Upper lobe of left lung (tissue), 6 donors: Measurements from ENCODE around the gene NOS1. TPM values are rescaled to one million over a fixed set of nuclear protein-coding genes. Genes with fewer than 3 reads are reported as not detected.
"Not testable (repeated sequence)": the region's sequence is repeated elsewhere in the genome, so short reads cannot be mapped to it uniquely, and the experiment has no call there.

Experiments
- ATAC-seq, 2 donors: fragments of 200-7000 bp; cut with Tn5 transposase; one replicate each; pipeline ENCODE4 v1.9.1; 2022; ENCODE audit warnings: mild to moderate bottlenecking in 2 of 2, moderate library complexity in 2 of 2; ENCODE audit not compliant: low FRiP score in 2 of 2
- DNase-seq, 2 donors: peaks; one replicate each; pipeline ENCODE4 v3.0.0-alpha.2; 2019 to 2020
- H3K27ac ChIP-seq, 4 donors: fragments of 200-600 bp; sonication (generic); one replicate each; pipeline ENCODE4 v1.5.1; 2016 to 2019
- H3K27me3 ChIP-seq, 4 donors: fragments of 200-600 bp; sonication (generic); one replicate each; pipeline ENCODE4 v1.5.1; 2017 to 2019
- H3K36me3 ChIP-seq, 4 donors: fragments of 200-600 bp; sonication (generic); one replicate each; pipeline ENCODE4 v1.5.1; 2016 to 2019
- H3K4me1 ChIP-seq, 4 donors: fragments of 200-600 bp; sonication (generic); one replicate each; pipeline ENCODE4 v1.5.1; 2018 to 2019
- H3K4me3 ChIP-seq, 4 donors: fragments of 200-600 bp; sonication (generic); one replicate each; pipeline ENCODE4 v1.5.1; 2017 to 2019; ENCODE audit warnings: mild to moderate bottlenecking in 2 of 4, moderate library complexity in 1 of 4
- H3K9me3 ChIP-seq, 4 donors: fragments of 200-600 bp; sonication (generic); one replicate each; pipeline ENCODE4 v1.5.1; 2018 to 2019
- CTCF ChIP-seq, 6 experiments: fragments of 450-650 bp in 4 of 6; fragments of 200-600 bp in 2 of 6; sonication (generic) in 2 of 6; IDR thresholded peaks; one replicate each; pipeline ENCODE4 v1.5.1; 2016 to 2019; ENCODE audit warnings: antibody characterized with exemption in 6 of 6
- EP300 ChIP-seq, 4 donors: sonication (generic); formaldehyde crosslinking; IDR thresholded peaks; one replicate each; pipeline ENCODE4 v1.5.1; 2017; ENCODE audit warnings: antibody characterized with exemption in 4 of 4, control low read depth in 2 of 4
- POLR2A ChIP-seq, 4 donors: fragments of 450-650 bp; IDR thresholded peaks; one replicate each; pipeline ENCODE4 v1.5.1; 2016 to 2017; ENCODE audit warnings: antibody characterized with exemption in 4 of 4, mild to moderate bottlenecking in 2 of 4
- POLR2AphosphoS5 ChIP-seq, 2 donors: sonication (generic); formaldehyde crosslinking; IDR thresholded peaks; one replicate each; pipeline ENCODE4 v1.5.1; 2017; ENCODE audit warnings: antibody characterized with exemption in 2 of 2
- WGBS, 2 donors: methylation state at CpG; one replicate each; pipeline ENCODE4 v1.1.5; 2017 to 2018; 5-methylcytosine and 5-hydroxymethylcytosine counted together
- total RNA-seq, 6 donors: library from RNA; depleted of rRNA in 4 of 6; stranded (reverse); fragments of >200 nt in 4 of 6; gene quantifications; one replicate each; pipeline versions ENCODE4 v1.1.0 to v1.2.1, GENCODE V29; 2016 to 2021
- donor health status: DM: no; HTN: no; CAD: no; lungs with moderate emphysema.
- donor health status: DM: no; HTN: yes; CAD: no; lungs with severe emphysema.

Gene NOS1
- total RNA-seq, 6 donors from 2014 or later, result 0.39 to 4.4 (median 2.4) TPM

- WGBS, 2 donors, result 89 to 100% methylated on average over 2 to 3 of the region's 3 CpGs
- Histone ChIP-seq H3K9me3 (no peaks in the 10 kb centered on the region), H3K4me1 (peaks cover 5 to 13% (median 10%) of the 10 kb centered on the region in 4 donors), H3K27ac (no peak overlapping the region), H3K4me3 (no peak overlapping the region), H3K36me3 (no peaks in the 10 kb centered on the region), H3K27me3 (no peaks in the 10 kb centered on the region)
- no peak for DNase-seq
- no peak for TF ChIP-seq POLR2AphosphoS5 (IDR thresholded peaks at IDR 0.05)
- TF ChIP-seq CTCF (IDR thresholded peaks at IDR 0.05), result no peak
- TF ChIP-seq EP300 (IDR thresholded peaks at IDR 0.05), result no peak
- no peak for TF ChIP-seq POLR2A (IDR thresholded peaks at IDR 0.05)
- ATAC-seq, result no peak
These were observed 42.2 kb upstream of the NOS1 start for GRCh38 chr12:117403586-117404139.

DNA sequence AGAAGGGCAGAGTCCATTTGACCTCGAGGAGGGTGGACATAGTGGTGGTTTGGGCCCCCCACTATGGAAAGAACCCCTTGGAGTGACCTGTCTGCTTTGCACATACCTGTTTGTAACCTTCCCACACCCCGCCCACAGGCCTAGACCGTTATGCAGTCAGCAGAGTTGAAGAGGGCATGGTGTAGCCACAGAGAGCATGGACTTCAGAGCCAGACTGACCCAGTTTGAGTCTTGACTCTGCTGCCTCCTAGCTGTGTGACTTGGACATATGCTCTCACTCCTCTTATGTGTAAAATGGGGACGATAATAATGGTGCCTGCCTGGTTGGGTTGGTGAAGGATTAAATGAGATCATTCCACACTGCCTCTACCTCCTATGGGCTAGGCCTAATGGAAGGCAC, 40.9 kb upstream of the NOS1 start:
- WGBS, 2 donors, result 72 to 88% methylated on average over 4 of the region's 4 CpGs
- DNase-seq, result no peak
- Histone ChIP-seq H3K4me3 (no peak overlapping the region), H3K9me3 (no peaks in the 10 kb centered on the region), H3K27me3 (no peaks in the 10 kb centered on the region), H3K36me3 (no peaks in the 10 kb centered on the region), H3K4me1 (no peaks in the 10 kb centered on the region), H3K27ac (no peak overlapping the region)
- ATAC-seq, result no peak
- TF ChIP-seq CTCF (IDR thresholded peaks at IDR 0.05) (no peak), POLR2A (IDR thresholded peaks at IDR 0.05) (no peak), POLR2AphosphoS5 (IDR thresholded peaks at IDR 0.05) (no peak), EP300 (IDR thresholded peaks at IDR 0.05) (no peak)

- TF ChIP-seq EP300 (IDR thresholded peaks at IDR 0.05) (no peak), POLR2AphosphoS5 (IDR thresholded peaks at IDR 0.05) (no peak), CTCF (IDR thresholded peaks at IDR 0.05) (no peak), POLR2A (IDR thresholded peaks at IDR 0.05) (no peak)
- Histone ChIP-seq H3K4me1 (no peaks in the 10 kb centered on the region), H3K36me3 (no peaks in the 10 kb centered on the region), H3K9me3 (no peaks in the 10 kb centered on the region), H3K27me3 (no peaks in the 10 kb centered on the region), H3K27ac (no peak overlapping the region), H3K4me3 (no peak overlapping the region)
- WGBS, 2 donors, result 64 to 69% methylated on average over 1 to 2 of the region's 2 CpGs
- no peak for ATAC-seq
- DNase-seq, result no peak
These were observed 39.5 kb upstream of the NOS1 start for GRCh38 chr12:117400912-117401311.

DNA sequence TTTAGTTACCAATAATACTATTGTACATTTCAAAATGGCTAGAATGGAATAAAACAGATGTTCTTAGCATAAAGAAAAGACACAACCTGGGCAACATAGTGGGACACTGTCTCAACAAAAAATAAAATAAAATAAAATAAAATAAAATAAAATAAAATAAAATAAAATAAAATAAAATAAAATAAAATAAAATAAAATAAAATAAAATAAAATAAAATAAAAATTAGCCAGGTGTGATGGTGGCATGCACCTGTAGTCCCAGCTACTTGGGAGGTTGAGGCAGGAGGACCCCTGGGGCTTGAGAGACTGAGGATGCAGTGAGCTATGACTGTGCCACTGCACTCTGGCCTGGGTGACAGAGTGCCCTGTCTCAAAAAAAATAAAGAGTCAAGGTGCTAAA, 37.1 kb upstream of the NOS1 start:
- not testable (repeated sequence) for H3K27ac ChIP-seq, H3K36me3 ChIP-seq, H3K27me3 ChIP-seq, H3K4me1 ChIP-seq, ATAC-seq, H3K9me3 ChIP-seq, H3K4me3 ChIP-seq, DNase-seq

DNA sequence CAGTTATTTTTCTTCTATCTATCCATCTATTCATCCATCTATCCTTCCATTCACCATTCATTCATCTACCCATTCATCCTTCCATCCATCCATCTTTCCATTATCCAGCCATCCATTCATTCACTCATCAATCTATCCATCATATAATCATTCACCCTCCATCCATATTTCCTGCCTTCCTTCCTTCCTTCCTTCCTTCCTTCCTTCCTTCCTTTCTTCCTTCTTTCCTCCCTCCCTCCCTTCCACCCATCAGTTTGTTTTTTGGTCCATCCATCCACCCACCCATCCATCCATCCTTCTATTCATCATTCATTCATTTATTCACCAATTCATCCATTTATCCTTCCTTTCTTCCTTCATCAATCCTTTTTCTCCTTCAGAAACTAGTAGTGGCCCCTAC, 34.3 kb upstream of the NOS1 start:
- Histone ChIP-seq H3K27ac (no peak overlapping the region), H3K9me3 (no peaks in the 10 kb centered on the region), H3K4me3 (no peak overlapping the region), H3K36me3 (no peaks in the 10 kb centered on the region), H3K27me3 (no peaks in the 10 kb centered on the region), H3K4me1 (no peaks in the 10 kb centered on the region)
- DNase-seq (no peak), ATAC-seq (no peak)
- TF ChIP-seq EP300 (IDR thresholded peaks at IDR 0.05) (no peak), POLR2A (IDR thresholded peaks at IDR 0.05) (no peak), CTCF (IDR thresholded peaks at IDR 0.05) (no peak), POLR2AphosphoS5 (IDR thresholded peaks at IDR 0.05) (no peak)
